Measurements from ENCODE around the gene KRTAP6-2. TPM values are rescaled to one million over a fixed set of nuclear protein-coding genes. Genes with fewer than 3 reads are reported as not detected.

The KRTAP6-2 gene
- not detected in 2 replicates for total RNA-seq
- long read RNA-seq: 0 reads

- H3K4me3 Mint-ChIP-seq (ENCODE audit: low read depth): no peak within 1 kb of the TSS
- no peaks in the 10 kb centered on the region for H3K27me3 Mint-ChIP-seq
- TF ChIP-seq, protein P1, sequence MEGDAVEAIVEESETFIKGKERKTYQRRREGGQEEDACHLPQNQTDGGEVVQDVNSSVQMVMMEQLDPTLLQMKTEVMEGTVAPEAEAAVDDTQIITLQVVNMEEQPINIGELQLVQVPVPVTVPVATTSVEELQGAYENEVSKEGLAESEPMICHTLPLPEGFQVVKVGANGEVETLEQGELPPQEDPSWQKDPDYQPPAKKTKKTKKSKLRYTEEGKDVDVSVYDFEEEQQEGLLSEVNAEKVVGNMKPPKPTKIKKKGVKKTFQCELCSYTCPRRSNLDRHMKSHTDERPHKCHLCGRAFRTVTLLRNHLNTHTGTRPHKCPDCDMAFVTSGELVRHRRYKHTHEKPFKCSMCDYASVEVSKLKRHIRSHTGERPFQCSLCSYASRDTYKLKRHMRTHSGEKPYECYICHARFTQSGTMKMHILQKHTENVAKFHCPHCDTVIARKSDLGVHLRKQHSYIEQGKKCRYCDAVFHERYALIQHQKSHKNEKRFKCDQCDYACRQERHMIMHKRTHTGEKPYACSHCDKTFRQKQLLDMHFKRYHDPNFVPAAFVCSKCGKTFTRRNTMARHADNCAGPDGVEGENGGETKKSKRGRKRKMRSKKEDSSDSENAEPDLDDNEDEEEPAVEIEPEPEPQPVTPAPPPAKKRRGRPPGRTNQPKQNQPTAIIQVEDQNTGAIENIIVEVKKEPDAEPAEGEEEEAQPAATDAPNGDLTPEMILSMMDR (IDR thresholded peaks at IDR 0.05; ENCODE audit: unreplicated experiment): no peak
- H3K9me3 Mint-ChIP-seq (ENCODE audit: low read depth): peaks cover 20% of the 10 kb centered on the region
- no peak within 1 kb of the TSS for H3K27ac Mint-ChIP-seq
- H3K4me1 Mint-ChIP-seq (ENCODE audit: low read depth): no peaks in the 10 kb centered on the region
- DNase-seq (ENCODE audit: low spot score, unreplicated experiment): no peak
- peaks cover 2% of the 10 kb centered on the region for H3K36me3 Mint-ChIP-seq (ENCODE audit: insufficient read depth)
Observed at GRCh38 chr21:30598802-30599201, at the start of gene KRTAP6-2. Gene KRTAP6-2, minus strand, starts transcription at chr21:30598902. Its CDS starts 28 bp downstream, at chr21:30598874.

GRCh38 chr21:30646904-30647414, 48.3 kb upstream of the KRTAP6-2 start:
- no peak overlapping the region for H3K27ac Mint-ChIP-seq
- no peaks in the 10 kb centered on the region for H3K27me3 Mint-ChIP-seq
- TF ChIP-seq, protein P1 (IDR thresholded peaks at IDR 0.05; ENCODE audit: unreplicated experiment): no peak
- no peak for DNase-seq (ENCODE audit: low spot score, unreplicated experiment)
- H3K9me3 Mint-ChIP-seq (ENCODE audit: low read depth): peaks cover 28% of the 10 kb centered on the region
- no peaks in the 10 kb centered on the region for H3K4me1 Mint-ChIP-seq (ENCODE audit: low read depth)
- no peak overlapping the region for H3K4me3 Mint-ChIP-seq (ENCODE audit: low read depth)
- H3K36me3 Mint-ChIP-seq (ENCODE audit: insufficient read depth): no peaks in the 10 kb centered on the region

DNA sequence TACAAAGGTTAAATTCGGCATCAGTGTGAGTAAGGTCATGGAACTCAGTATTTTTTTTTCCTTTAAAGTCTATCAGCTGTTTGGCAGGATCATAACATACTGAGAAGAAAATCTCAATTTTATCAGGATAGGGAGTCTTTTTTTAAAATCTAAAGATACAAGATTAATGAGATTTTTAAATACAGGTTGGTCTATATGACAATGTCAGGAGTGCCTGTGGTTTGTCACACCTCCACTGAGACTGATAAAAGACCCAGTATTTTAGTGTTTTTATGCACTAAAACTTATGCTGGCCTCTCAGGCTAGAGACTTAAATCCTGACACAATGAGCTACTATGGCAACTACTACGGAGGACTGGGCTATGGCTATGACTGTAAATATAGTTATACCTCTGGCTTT, 43.9 kb upstream of the KRTAP6-2 start, which contains the start of gene KRTAP20-3:
KRTAP20-3 (plus strand) TSS at position 301 of the 400 bp plus-strand sequence.
- TF ChIP-seq, protein P1 (IDR thresholded peaks at IDR 0.05; ENCODE audit: unreplicated experiment): no peak
- H3K27ac Mint-ChIP-seq: no peak within 1 kb of the TSS
- H3K4me1 Mint-ChIP-seq (ENCODE audit: low read depth): no peaks in the 10 kb centered on the region
- no peak for DNase-seq (ENCODE audit: low spot score, unreplicated experiment)
- no peaks in the 10 kb centered on the region for H3K27me3 Mint-ChIP-seq
- peaks cover 21% of the 10 kb centered on the region for H3K9me3 Mint-ChIP-seq (ENCODE audit: low read depth)
- no peak within 1 kb of the TSS for H3K4me3 Mint-ChIP-seq (ENCODE audit: low read depth)
- H3K36me3 Mint-ChIP-seq (ENCODE audit: insufficient read depth): no peaks in the 10 kb centered on the region

GRCh38 chr21:30638686-30639085, 40.0 kb upstream of the KRTAP6-2 start:
- no peak for DNase-seq (ENCODE audit: low spot score, unreplicated experiment)
- H3K9me3 Mint-ChIP-seq (ENCODE audit: low read depth): peaks cover 4% of the 10 kb centered on the region
- no peak overlapping the region for H3K4me3 Mint-ChIP-seq (ENCODE audit: low read depth)
- no peaks in the 10 kb centered on the region for H3K36me3 Mint-ChIP-seq (ENCODE audit: insufficient read depth)
- no peaks in the 10 kb centered on the region for H3K4me1 Mint-ChIP-seq (ENCODE audit: low read depth)
- TF ChIP-seq, protein P1 (IDR thresholded peaks at IDR 0.05; ENCODE audit: unreplicated experiment): no peak
- H3K27ac Mint-ChIP-seq: no peak overlapping the region
- H3K27me3 Mint-ChIP-seq: no peaks in the 10 kb centered on the region

DNA sequence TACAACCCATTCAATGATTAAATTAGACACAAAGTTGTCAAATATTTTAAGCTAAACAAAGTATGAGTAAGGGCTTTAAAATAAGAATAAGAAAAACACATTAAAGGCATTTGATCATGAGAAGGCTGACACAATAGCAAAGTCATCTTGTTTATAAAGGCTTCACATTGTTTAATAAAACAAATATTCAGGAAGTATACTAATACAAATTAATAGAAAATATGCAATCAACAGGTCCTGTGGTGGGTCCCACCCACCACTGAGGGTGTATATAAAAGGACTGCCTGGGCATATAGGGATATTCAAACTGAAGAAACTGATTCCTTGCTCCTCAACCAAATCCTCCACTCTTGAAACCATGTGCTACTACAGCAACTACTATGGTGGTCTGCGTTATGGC, 36.2 kb upstream of the KRTAP6-2 start, which contains the start of gene KRTAP20-2:
KRTAP20-2 (plus strand) TSS at position 301 of the 400 bp plus-strand sequence; CDS start at position 359, 58 bp downstream.
- H3K27me3 Mint-ChIP-seq: no peaks in the 10 kb centered on the region
- TF ChIP-seq, protein P1 (IDR thresholded peaks at IDR 0.05; ENCODE audit: unreplicated experiment): no peak
- H3K27ac Mint-ChIP-seq: no peak within 1 kb of the TSS
- H3K4me1 Mint-ChIP-seq (ENCODE audit: low read depth): no peaks in the 10 kb centered on the region
- DNase-seq (ENCODE audit: low spot score, unreplicated experiment): no peak
- no peak within 1 kb of the TSS for H3K4me3 Mint-ChIP-seq (ENCODE audit: low read depth)
- H3K36me3 Mint-ChIP-seq (ENCODE audit: insufficient read depth): no peaks in the 10 kb centered on the region
- H3K9me3 Mint-ChIP-seq (ENCODE audit: low read depth): peaks cover 9% of the 10 kb centered on the region

All from progenitor cell of endocrine pancreas (in vitro differentiated cells).